Fibroblast of lung (primary cell): Measurements from ENCODE around the gene FARSA.

ENCODE experiments used
- EZH2 ChIP-seq: IDR thresholded peaks from 2 replicates; pipeline ENCODE4 v1.5.1; 2012; ENCODE audit warnings: low read length, control low read depth, mild to moderate bottlenecking; ENCODE audit errors: missing control alignments
- TF ChIP-seq, protein P1 (sequence below), 2 donors: IDR thresholded peaks in 1 of 2; conservative IDR thresholded peaks in 1 of 2; 1 replicate in 1 of 2; 2 replicates in 1 of 2; pipeline ENCODE4 v1.5.1; 2011 to 2012; ENCODE audit warnings: low read length in 2 of 2, control low read depth in 1 of 2, inconsistent platforms in 1 of 2, low read depth in 1 of 2, mild to moderate bottlenecking in 1 of 2

DNA sequence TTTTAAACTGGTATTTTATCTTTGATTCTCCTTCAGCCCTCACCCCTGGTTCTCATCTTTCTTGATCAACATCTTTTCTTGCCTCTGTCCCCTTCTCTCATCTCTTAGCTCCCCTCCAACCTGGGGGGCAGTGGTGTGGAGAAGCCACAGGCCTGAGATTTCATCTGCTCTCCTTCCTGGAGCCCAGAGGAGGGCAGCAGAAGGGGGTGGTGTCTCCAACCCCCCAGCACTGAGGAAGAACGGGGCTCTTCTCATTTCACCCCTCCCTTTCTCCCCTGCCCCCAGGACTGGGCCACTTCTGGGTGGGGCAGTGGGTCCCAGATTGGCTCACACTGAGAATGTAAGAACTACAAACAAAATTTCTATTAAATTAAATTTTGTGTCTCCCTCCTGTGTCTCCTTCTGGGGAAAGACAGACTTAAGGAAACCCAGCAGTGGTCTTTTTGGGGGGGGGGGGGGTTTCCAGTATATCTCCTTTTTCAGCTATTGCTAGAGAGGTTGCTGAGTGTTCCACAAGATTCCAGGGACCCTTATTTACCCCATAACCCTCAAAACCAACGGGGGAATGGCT is 10.7 kb upstream of the FARSA start:
- TF ChIP-seq, protein P1, sequence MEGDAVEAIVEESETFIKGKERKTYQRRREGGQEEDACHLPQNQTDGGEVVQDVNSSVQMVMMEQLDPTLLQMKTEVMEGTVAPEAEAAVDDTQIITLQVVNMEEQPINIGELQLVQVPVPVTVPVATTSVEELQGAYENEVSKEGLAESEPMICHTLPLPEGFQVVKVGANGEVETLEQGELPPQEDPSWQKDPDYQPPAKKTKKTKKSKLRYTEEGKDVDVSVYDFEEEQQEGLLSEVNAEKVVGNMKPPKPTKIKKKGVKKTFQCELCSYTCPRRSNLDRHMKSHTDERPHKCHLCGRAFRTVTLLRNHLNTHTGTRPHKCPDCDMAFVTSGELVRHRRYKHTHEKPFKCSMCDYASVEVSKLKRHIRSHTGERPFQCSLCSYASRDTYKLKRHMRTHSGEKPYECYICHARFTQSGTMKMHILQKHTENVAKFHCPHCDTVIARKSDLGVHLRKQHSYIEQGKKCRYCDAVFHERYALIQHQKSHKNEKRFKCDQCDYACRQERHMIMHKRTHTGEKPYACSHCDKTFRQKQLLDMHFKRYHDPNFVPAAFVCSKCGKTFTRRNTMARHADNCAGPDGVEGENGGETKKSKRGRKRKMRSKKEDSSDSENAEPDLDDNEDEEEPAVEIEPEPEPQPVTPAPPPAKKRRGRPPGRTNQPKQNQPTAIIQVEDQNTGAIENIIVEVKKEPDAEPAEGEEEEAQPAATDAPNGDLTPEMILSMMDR (conservative IDR thresholded peaks at IDR 0.05 in 1 of 2, IDR thresholded peaks at IDR 0.05 in 1 of 2; ENCODE audit: low read depth in 1 of 2, low read length in 2 of 2) = no peak
- no peak for TF ChIP-seq EZH2
